Nephron progenitor cell (in vitro differentiated cells): ENCODE data around the gene MYO1E.
"Not testable (repeated sequence)": the region's sequence is repeated elsewhere in the genome, so short reads cannot be mapped to it uniquely, and the experiment has no call there.

ENCODE experiments used
- DNase-seq: peaks from one replicate; pipeline ENCODE4 v3.0.0; 2021
- H3K27ac Mint-ChIP-seq: 2 replicates; pipeline ENCODE4 v1.8.0; 2021; ENCODE audit warnings: mild to moderate bottlenecking, moderate library complexity, mixed read lengths
- H3K27me3 Mint-ChIP-seq: 2 replicates; pipeline ENCODE4 v1.8.0; 2021; ENCODE audit warnings: mild to moderate bottlenecking, low read depth, mixed read lengths; ENCODE audit not compliant: poor library complexity
- H3K36me3 Mint-ChIP-seq: 2 replicates; pipeline ENCODE4 v1.8.0; 2021; ENCODE audit warnings: low read depth, mixed read lengths
- H3K4me1 Mint-ChIP-seq: 2 replicates; pipeline ENCODE4 v1.8.0; 2021; ENCODE audit warnings: mixed read lengths
- H3K4me3 Mint-ChIP-seq: 2 replicates; pipeline ENCODE4 v1.8.0; 2021; ENCODE audit warnings: mild to moderate bottlenecking, moderate library complexity, mixed read lengths
- H3K9me3 Mint-ChIP-seq: 2 replicates; pipeline ENCODE4 v1.8.0; 2021; ENCODE audit warnings: mild to moderate bottlenecking, moderate library complexity, mixed read lengths
- TF ChIP-seq, protein P1 (sequence below): fragments of 200-600 bp; sonication (generic); IDR thresholded peaks from 2 replicates; pipeline ENCODE4 v1.5.0; 2021; ENCODE audit warnings: antibody characterized with exemption

Gene MYO1E

DNA sequence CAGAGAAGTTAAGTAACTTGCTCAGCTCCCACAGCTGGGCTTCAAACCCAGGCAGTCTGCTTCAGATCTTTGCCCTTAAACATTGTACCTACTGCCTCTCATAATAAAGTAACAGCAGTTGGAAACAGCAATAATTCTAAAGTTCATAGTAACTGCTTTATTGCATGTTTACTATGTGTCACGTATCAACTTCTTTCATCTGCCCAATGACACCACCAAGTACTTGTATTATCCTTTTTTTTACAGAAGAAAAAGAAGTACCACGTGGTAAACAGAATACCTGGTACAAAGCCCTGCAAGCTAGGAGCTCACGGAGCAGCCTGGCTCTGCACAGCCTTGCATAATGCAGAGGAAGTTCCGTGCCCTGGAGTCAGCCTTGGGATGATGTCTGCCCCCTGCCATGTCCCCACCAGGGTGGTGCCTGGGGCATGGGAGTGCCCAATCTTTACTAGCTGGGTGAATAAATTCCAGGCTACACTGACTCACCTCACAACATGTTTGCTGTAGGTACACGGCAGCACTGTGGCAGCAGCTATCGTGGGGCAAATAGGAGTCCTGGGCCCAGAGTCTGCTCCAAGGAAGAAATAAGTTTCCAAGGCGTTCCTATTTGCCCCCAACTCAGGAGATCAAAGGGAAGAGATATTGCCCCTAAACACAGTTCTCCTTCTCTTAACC lies 88.8 kb downstream of the MYO1E start:
- no peak for DNase-seq
- no peak overlapping the region for H3K4me3 Mint-ChIP-seq
- H3K27ac Mint-ChIP-seq, result no peak overlapping the region
- no peaks in the 10 kb centered on the region for H3K9me3 Mint-ChIP-seq
- TF ChIP-seq, protein P1, sequence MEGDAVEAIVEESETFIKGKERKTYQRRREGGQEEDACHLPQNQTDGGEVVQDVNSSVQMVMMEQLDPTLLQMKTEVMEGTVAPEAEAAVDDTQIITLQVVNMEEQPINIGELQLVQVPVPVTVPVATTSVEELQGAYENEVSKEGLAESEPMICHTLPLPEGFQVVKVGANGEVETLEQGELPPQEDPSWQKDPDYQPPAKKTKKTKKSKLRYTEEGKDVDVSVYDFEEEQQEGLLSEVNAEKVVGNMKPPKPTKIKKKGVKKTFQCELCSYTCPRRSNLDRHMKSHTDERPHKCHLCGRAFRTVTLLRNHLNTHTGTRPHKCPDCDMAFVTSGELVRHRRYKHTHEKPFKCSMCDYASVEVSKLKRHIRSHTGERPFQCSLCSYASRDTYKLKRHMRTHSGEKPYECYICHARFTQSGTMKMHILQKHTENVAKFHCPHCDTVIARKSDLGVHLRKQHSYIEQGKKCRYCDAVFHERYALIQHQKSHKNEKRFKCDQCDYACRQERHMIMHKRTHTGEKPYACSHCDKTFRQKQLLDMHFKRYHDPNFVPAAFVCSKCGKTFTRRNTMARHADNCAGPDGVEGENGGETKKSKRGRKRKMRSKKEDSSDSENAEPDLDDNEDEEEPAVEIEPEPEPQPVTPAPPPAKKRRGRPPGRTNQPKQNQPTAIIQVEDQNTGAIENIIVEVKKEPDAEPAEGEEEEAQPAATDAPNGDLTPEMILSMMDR, result no peak
- H3K4me1 Mint-ChIP-seq, result peaks cover 5% of the 10 kb centered on the region
- peaks cover 4% of the 10 kb centered on the region for H3K27me3 Mint-ChIP-seq
- H3K36me3 Mint-ChIP-seq, result no peaks in the 10 kb centered on the region

DNA sequence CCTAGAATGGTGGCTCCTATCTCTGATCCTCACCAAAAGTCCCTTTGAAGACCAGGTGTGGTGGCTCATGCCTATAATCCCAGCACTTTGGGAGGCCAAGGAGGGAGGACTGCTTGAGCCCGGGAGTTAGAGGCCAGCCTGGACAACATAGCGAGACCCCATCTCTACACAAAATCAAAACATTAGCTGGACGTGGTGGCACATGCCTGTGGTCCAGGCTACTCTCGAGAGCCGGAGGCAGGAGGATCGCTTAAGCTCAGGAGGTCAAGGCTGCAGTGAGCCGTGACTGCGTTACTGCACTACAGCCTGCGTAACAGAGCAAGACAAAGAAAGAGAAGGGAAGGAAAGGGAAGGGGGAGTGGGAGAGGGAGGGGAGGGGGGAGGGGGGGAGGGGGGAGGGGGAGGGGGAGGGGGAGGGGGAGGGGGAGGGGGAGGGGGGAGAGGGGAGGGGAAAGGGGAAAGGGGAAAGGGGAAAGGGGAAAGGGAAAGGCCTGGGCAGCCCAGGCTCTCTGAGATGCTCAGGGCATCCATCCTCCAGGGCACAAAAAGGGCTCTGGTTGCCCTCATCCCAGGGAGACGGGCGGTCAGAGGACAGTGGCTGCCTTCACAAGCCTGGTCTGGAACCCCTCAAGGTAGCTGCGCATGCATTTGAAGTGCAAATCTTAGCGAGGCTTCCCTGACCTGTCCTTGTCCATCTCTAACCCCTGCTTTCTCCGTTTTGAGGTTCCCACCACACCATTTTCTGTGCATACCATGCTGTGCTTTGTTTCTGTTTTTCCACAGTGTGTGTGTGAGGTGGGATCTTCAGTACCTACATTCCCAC lies 89.9 kb downstream of the MYO1E start:
- Mint-ChIP-seq H3K27ac (no peak overlapping the region), H3K27me3 (peaks cover 4% of the 10 kb centered on the region), H3K9me3 (no peaks in the 10 kb centered on the region), H3K4me3 (no peak overlapping the region), H3K36me3 (no peaks in the 10 kb centered on the region), H3K4me1 (peaks cover 5% of the 10 kb centered on the region)
- TF ChIP-seq, protein P1, result no peak
- no peak for DNase-seq

DNA sequence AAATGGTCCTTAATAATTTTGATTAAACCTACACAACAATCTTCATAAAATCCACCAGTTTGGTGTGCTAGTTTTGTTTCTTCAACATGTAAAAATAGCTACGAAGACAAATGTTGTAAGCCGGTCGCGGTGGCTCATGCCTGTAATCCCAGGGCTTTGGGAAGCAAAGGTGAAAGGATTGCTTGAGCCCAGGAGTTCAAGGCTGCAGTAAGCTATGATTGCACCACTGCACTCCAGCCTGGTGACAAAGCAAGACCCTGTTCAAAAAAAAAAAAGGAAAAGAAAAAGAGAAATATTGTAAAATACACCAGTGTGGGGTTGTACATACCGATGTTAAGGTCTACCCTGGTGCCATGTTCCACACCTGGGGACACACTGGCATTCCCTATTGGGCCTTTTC lies 91.0 kb downstream of the MYO1E start:
- TF ChIP-seq, protein P1, result no peak
- no peaks in the 10 kb centered on the region for H3K36me3 Mint-ChIP-seq
- no peak overlapping the region for H3K4me3 Mint-ChIP-seq
- no peaks in the 10 kb centered on the region for H3K9me3 Mint-ChIP-seq
- H3K4me1 Mint-ChIP-seq, result peaks cover 5% of the 10 kb centered on the region
- H3K27ac Mint-ChIP-seq, result no peak overlapping the region
- H3K27me3 Mint-ChIP-seq, result peaks cover 4% of the 10 kb centered on the region
- DNase-seq, result no peak

DNA sequence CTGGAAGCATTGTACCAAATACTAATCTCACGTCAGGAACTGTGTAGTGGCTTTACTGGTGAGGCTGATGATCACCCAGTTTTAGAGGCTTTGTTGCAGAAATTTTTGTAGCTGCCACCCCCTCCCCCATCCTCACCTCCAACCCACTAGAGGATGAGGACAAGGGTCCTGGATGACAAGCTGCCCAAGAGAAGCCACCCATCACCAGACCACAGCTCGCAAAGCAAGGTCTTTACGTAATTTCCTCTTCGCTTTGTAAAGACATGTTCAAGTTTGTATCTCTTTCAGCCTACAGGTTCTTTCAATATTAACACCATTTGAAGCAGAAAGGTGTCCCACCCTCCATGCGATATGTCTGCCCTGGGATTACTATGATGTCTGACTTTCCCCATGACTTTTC lies 91.8 kb downstream of the MYO1E start:
- no peak overlapping the region for H3K27ac Mint-ChIP-seq
- TF ChIP-seq, protein P1, result no peak
- DNase-seq, result no peak

DNA sequence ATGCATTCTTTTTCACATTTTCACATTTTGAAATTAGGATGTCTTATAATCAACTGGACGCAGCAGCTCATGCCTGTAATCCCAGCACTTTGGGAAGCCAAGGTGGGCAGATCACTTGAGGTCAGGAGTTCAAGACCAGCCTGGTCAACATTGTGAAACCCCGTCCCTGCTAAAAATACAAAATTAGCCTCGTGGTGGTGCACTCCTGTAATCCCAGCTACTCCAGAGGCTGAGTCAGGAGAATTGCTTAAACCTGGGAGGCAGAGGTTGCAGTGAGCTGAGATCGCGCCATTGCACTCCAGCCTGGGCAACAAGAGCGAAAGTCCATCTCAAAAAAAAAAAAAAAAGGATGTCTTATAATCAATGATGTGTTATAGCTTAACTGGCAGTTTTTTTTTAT lies 92.4 kb downstream of the MYO1E start:
- not testable (repeated sequence) for H3K4me1 Mint-ChIP-seq, DNase-seq, H3K36me3 Mint-ChIP-seq, H3K27ac Mint-ChIP-seq, H3K4me3 Mint-ChIP-seq, H3K9me3 Mint-ChIP-seq, H3K27me3 Mint-ChIP-seq

More for the DNA sequence above, 91.8 kb downstream of the MYO1E start:
- Mint-ChIP-seq H3K9me3 (no peaks in the 10 kb centered on the region), H3K4me3 (no peak overlapping the region), H3K36me3 (no peaks in the 10 kb centered on the region), H3K27me3 (peaks cover 4% of the 10 kb centered on the region), H3K4me1 (peaks cover 5% of the 10 kb centered on the region)

DNA sequence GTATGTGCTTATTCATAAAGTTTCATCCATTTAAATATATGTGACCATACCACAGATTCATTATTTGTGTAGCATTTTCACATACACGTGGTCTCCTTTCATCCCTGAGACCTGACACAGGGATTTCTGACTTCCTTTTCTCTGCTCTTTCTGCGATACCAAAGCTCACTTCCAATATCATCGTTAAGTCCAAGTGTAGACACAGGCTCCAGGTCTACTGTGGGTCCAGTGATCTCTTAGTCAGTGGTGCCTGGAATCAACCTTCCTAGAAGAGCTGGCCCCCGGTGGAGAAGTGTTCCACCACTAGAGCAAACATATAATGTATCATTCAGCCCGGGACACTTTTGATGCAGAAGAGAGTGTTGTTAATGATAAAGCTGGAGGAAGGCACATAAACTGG lies 93.6 kb downstream of the MYO1E start:
- Mint-ChIP-seq H3K36me3 (no peaks in the 10 kb centered on the region), H3K27ac (no peak overlapping the region), H3K4me1 (no peaks in the 10 kb centered on the region), H3K4me3 (no peak overlapping the region), H3K27me3 (peaks cover 4% of the 10 kb centered on the region), H3K9me3 (no peaks in the 10 kb centered on the region)
- TF ChIP-seq, protein P1, result no peak
- no peak for DNase-seq
